HepG2 (cell line): ENCODE measurements around the gene HCK. TPM values are rescaled to one million over a fixed set of nuclear protein-coding genes. Genes with fewer than 3 reads are reported as not detected.
A peak's percentile ranks its signal among the peaks of the same experiment; 100 is the strongest.

Experiments
- ERF ChIP-seq: IDR thresholded peaks from 2 replicates; pipeline ENCODE4 v1.6.1; 2018; ENCODE audit warnings: missing biosample characterization, missing genetic modification reagents
- FOSL1 ChIP-seq: sonication (generic); formaldehyde crosslinking; IDR thresholded peaks from 2 replicates; pipeline ENCODE4 v1.9.0; 2021; ENCODE audit warnings: missing genetic modification reagents, borderline replicate concordance
- HNF4A ChIP-seq: sonication (generic); formaldehyde crosslinking; IDR thresholded peaks from 2 replicates; pipeline ENCODE4 v1.4.0; 2020; ENCODE audit warnings: missing genetic modification reagents
- SAFB2 ChIP-seq: sonication (generic); formaldehyde crosslinking; IDR thresholded peaks from 2 replicates; pipeline ENCODE4 v1.5.1; 2020; ENCODE audit warnings: missing genetic modification reagents, low read depth, mild to moderate bottlenecking, borderline replicate concordance
- SMAD1 ChIP-seq: sonication (generic); formaldehyde crosslinking; IDR thresholded peaks from 2 replicates; pipeline ENCODE4 v1.4.0; 2020; ENCODE audit warnings: missing genetic modification reagents, low read depth, mild to moderate bottlenecking, borderline replicate concordance
- TOE1 ChIP-seq: sonication (generic); formaldehyde crosslinking; IDR thresholded peaks from 2 replicates; pipeline ENCODE4 v1.4.0; 2020; ENCODE audit warnings: mild to moderate bottlenecking, missing genetic modification reagents
- ZBTB38 ChIP-seq: sonication (generic); formaldehyde crosslinking; IDR thresholded peaks from 2 replicates; pipeline ENCODE4 v1.5.1; 2020; ENCODE audit warnings: mild to moderate bottlenecking, missing genetic modification reagents
- ZFYVE20 ChIP-seq: sonication (generic); formaldehyde crosslinking; IDR thresholded peaks from 2 replicates; pipeline ENCODE4 v1.8.0; 2023; ENCODE audit warnings: low read depth, mild to moderate bottlenecking, moderate library complexity, missing genetic modification reagents, borderline replicate concordance
- ZNF770 ChIP-seq: sonication (generic); formaldehyde crosslinking; IDR thresholded peaks from 2 replicates; pipeline ENCODE4 v1.5.0; 2020; ENCODE audit warnings: mild to moderate bottlenecking, missing genetic modification reagents
- polyA plus RNA-seq, 8 experiments: library from polyadenylated mRNA; depleted of rRNA in 3 of 8; stranded (reverse) in 7 of 8; unstranded in 1 of 8; fragments of >200 nt; fragmentation: Illumina TruSeq in 4 of 8; extraction: Trizol in 4 of 8; gene quantifications; 2 replicates each; pipeline versions ENCODE4 v1.2.1 to v1.2.3, GENCODE V29; 2011 to 2016; ENCODE audit warnings: low read depth in 4 of 8, missing spikeins in 1 of 8, mixed read lengths in 1 of 8; ENCODE audit not compliant: insufficient read depth in 1 of 8
- total RNA-seq, 5 experiments: library from RNA; depleted of rRNA; stranded (reverse); fragments of >200 nt; fragmentation: Illumina TruSeq; extraction: Trizol; gene quantifications; 2 replicates each; pipeline ENCODE4 v1.2.3, GENCODE V29; 2016; ENCODE audit warnings: low read depth in 1 of 5
- TF ChIP-seq, protein P1 (sequence below): sonication (generic); formaldehyde crosslinking; IDR thresholded peaks from one replicate; pipeline ENCODE4 v1.5.1; 2020; ENCODE audit warnings: mild to moderate bottlenecking, missing genetic modification reagents; ENCODE audit errors: not compliant biosample characterization
- TF ChIP-seq, protein P2 (sequence below): sonication (generic); formaldehyde crosslinking; IDR thresholded peaks from 2 replicates; pipeline ENCODE4 v1.5.1; 2020; ENCODE audit warnings: missing genetic modification reagents, mild to moderate bottlenecking, borderline replicate concordance
- TF ChIP-seq, protein P3 (sequence below): sonication (generic); formaldehyde crosslinking; IDR thresholded peaks from 2 replicates; pipeline ENCODE4 v1.5.1; 2020; ENCODE audit warnings: missing genetic modification reagents, mild to moderate bottlenecking, borderline replicate concordance

Gene HCK
- total and polyA plus RNA-seq, 2 of the 13 experiments (the other 11 are each of a cell fraction or from before 2014, with no cell fraction given), result 0.04 TPM; not detected in 1

- TF ChIP-seq, protein P1, sequence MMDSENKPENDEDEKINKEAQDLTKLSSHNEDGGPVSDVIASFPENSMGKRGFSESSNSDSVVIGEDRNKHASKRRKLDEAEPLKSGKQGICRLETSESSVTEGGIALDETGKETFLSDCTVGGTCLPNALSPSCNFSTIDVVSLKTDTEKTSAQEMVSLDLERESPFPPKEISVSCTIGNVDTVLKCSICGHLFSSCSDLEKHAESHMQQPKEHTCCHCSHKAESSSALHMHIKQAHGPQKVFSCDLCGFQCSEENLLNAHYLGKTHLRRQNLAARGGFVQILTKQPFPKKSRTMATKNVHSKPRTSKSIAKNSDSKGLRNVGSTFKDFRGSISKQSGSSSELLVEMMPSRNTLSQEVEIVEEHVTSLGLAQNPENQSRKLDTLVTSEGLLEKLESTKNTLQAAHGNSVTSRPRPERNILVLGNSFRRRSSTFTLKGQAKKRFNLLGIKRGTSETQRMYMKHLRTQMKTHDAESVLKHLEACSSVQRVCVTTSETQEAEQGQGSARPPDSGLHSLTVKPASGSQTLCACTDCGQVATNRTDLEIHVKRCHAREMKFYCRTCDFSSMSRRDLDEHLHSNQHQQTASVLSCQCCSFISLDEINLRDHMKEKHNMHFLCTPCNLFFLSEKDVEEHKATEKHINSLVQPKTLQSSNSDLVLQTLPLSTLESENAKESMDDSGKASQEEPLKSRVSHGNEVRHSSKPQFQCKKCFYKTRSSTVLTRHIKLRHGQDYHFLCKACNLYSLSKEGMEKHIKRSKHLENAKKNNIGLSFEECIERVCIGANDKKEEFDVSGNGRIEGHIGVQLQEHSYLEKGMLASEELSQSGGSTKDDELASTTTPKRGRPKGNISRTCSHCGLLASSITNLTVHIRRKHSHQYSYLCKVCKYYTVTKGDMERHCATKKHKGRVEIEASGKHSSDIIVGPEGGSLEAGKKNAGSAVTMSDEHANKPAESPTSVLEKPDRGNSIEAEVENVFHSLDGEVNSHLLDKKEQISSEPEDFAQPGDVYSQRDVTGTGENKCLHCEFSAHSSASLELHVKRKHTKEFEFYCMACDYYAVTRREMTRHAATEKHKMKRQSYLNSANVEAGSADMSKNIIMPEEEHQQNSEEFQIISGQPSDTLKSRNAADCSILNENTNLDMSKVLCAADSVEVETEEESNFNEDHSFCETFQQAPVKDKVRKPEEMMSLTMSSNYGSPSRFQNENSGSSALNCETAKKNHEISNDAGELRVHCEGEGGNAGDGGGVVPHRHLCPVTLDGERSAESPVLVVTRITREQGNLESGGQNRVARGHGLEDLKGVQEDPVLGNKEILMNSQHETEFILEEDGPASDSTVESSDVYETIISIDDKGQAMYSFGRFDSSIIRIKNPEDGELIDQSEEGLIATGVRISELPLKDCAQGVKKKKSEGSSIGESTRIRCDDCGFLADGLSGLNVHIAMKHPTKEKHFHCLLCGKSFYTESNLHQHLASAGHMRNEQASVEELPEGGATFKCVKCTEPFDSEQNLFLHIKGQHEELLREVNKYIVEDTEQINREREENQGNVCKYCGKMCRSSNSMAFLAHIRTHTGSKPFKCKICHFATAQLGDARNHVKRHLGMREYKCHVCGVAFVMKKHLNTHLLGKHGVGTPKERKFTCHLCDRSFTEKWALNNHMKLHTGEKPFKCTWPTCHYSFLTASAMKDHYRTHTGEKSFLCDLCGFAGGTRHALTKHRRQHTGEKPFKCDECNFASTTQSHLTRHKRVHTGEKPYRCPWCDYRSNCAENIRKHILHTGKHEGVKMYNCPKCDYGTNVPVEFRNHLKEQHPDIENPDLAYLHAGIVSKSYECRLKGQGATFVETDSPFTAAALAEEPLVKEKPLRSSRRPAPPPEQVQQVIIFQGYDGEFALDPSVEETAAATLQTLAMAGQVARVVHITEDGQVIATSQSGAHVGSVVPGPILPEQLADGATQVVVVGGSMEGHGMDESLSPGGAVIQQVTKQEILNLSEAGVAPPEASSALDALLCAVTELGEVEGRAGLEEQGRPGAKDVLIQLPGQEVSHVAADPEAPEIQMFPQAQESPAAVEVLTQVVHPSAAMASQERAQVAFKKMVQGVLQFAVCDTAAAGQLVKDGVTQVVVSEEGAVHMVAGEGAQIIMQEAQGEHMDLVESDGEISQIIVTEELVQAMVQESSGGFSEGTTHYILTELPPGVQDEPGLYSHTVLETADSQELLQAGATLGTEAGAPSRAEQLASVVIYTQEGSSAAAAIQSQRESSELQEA, result peak; percentile 83
- TF ChIP-seq SAFB2 (no peak), TOE1 (no peak), HNF4A (CRISPR knock-in tag) (peak; percentile 63), ZNF770 (peak; percentile 78), ZFYVE20 (no peak), ERF (CRISPR knock-in tag) (no peak), ZBTB38 (peak; percentile 63), FOSL1 (no peak), SMAD1 (CRISPR knock-in tag) (no peak; the same call in 1 of the 2 replicates)
- TF ChIP-seq, protein P2, sequence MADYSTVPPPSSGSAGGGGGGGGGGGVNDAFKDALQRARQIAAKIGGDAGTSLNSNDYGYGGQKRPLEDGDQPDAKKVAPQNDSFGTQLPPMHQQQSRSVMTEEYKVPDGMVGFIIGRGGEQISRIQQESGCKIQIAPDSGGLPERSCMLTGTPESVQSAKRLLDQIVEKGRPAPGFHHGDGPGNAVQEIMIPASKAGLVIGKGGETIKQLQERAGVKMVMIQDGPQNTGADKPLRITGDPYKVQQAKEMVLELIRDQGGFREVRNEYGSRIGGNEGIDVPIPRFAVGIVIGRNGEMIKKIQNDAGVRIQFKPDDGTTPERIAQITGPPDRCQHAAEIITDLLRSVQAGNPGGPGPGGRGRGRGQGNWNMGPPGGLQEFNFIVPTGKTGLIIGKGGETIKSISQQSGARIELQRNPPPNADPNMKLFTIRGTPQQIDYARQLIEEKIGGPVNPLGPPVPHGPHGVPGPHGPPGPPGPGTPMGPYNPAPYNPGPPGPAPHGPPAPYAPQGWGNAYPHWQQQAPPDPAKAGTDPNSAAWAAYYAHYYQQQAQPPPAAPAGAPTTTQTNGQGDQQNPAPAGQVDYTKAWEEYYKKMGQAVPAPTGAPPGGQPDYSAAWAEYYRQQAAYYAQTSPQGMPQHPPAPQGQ, result no peak
- TF ChIP-seq, protein P3, sequence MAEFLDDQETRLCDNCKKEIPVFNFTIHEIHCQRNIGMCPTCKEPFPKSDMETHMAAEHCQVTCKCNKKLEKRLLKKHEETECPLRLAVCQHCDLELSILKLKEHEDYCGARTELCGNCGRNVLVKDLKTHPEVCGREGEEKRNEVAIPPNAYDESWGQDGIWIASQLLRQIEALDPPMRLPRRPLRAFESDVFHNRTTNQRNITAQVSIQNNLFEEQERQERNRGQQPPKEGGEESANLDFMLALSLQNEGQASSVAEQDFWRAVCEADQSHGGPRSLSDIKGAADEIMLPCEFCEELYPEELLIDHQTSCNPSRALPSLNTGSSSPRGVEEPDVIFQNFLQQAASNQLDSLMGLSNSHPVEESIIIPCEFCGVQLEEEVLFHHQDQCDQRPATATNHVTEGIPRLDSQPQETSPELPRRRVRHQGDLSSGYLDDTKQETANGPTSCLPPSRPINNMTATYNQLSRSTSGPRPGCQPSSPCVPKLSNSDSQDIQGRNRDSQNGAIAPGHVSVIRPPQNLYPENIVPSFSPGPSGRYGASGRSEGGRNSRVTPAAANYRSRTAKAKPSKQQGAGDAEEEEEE (CRISPR knock-in tag), result 0 out of 2 replicates have a peak, but pooled peaks have one; percentile 58
Observed at GRCh38 chr20:32031007-32031958, 20.8 kb upstream of the HCK start (continued).
